22Rv1 (cell line): ENCODE measurements around the gene MADD.

Experiments
- H3K27ac ChIP-seq: fragments of 450-650 bp; 2 replicates; pipeline ENCODE4 v1.5.1; 2017
- CTCF ChIP-seq: fragments of 450-650 bp; IDR thresholded peaks from 2 replicates; pipeline ENCODE4 v1.5.1; 2017; ENCODE audit warnings: mild to moderate bottlenecking
- ZFX ChIP-seq: fragments of 450-650 bp; IDR thresholded peaks from 2 replicates; pipeline ENCODE4 v1.6.1; 2017; ENCODE audit warnings: antibody characterized with exemption, borderline replicate concordance

MADD gene

DNA sequence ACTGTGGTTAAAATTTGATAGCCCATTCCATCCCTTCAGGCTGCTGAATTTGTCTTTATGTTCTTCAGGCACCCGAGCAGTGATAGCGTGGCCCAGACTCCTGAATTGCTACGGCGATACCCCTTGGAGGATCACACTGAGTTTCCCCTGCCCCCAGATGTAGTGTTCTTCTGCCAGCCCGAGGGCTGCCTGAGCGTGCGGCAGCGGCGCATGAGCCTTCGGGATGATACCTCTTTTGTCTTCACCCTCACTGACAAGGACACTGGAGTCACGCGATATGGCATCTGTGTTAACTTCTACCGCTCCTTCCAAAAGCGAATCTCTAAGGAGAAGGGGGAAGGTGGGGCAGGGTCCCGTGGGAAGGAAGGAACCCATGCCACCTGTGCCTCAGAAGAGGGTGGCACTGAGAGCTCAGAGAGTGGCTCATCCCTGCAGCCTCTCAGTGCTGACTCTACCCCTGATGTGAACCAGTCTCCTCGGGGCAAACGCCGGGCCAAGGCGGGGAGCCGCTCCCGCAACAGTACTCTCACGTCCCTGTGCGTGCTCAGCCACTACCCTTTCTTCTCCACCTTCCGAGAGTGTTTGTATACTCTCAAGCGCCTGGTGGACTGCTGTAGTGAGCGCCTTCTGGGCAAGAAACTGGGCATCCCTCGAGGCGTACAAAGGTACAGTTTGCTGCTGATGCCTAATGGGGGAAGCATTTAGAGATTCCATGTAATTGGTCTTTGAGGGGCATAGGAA is 4.7 kb downstream of the MADD start:
- TF ChIP-seq CTCF: no peak
- no peak for TF ChIP-seq ZFX
- H3K27ac ChIP-seq: no peak overlapping the region

DNA sequence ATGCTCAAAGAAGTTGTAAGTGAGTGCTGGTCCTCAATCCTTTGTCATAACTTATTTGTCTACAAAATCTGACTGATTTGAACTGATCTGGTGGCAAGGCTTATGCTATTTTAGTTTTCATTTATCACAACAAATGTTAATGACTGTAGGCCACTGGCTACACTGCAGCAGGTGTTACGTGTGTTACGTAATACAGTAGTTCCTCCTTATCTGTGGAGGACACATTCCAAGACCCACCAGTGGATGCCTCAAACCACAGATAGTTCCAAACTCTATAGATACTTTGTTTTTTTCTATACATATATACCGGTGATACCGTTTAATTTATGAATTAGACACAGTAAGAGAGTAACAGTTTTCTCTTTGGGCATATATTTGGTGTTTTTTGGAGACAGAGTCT is 7.0 kb downstream of the MADD start:
- TF ChIP-seq ZFX: no peak
- no peak for TF ChIP-seq CTCF
- no peak overlapping the region for H3K27ac ChIP-seq

- no peak overlapping the region for H3K27ac ChIP-seq
- TF ChIP-seq ZFX (no peak), CTCF (no peak)
Observed at GRCh38 chr11:47278058-47278457, 8.1 kb downstream of the MADD start.

- no peak for TF ChIP-seq CTCF
- TF ChIP-seq ZFX: no peak
- H3K27ac ChIP-seq: no peak overlapping the region
Observed at GRCh38 chr11:47278769-47279168, 8.8 kb downstream of the MADD start.

- no peak for TF ChIP-seq ZFX
- no peak for TF ChIP-seq CTCF
- no peak overlapping the region for H3K27ac ChIP-seq
Observed at GRCh38 chr11:47280099-47280498, 10.2 kb downstream of the MADD start.

GRCh38 chr11:47280860-47281259 is 10.9 kb downstream of the MADD start:
- H3K27ac ChIP-seq: no peak overlapping the region
- TF ChIP-seq CTCF: no peak
- no peak for TF ChIP-seq ZFX

- H3K27ac ChIP-seq: no peak overlapping the region
- TF ChIP-seq ZFX (no peak), CTCF (no peak)
Observed at GRCh38 chr11:47282462-47282861, 12.5 kb downstream of the MADD start.
